Measurements from ENCODE around the gene HMX1.

The HMX1 gene

GRCh38 chr4:8854931-8855330, 16.7 kb downstream of the HMX1 start:
- DNase-seq = no peak

DNA sequence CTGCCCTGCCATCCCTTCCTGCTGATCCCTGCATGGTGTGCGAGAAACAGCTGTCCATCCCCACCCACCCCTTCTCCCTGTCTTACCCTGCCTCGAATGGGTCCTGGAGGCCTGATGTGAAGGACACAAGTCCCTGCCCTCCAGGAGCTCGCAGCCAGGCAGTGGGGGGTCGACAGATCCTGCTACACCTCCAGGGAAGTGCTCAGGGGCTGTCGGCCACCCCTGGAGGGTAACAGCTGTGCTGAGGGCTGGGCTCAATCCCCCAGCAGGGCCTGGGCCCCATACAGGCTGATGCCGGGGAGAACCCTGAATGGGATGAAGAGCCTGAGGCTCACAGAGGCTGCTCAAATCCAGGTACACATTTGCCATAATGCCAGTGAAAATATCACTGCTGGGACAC, 17.6 kb downstream of the HMX1 start:
- DNase-seq = no peak

GRCh38 chr4:8853249-8853648, 18.4 kb downstream of the HMX1 start:
- DNase-seq = no peak

DNA sequence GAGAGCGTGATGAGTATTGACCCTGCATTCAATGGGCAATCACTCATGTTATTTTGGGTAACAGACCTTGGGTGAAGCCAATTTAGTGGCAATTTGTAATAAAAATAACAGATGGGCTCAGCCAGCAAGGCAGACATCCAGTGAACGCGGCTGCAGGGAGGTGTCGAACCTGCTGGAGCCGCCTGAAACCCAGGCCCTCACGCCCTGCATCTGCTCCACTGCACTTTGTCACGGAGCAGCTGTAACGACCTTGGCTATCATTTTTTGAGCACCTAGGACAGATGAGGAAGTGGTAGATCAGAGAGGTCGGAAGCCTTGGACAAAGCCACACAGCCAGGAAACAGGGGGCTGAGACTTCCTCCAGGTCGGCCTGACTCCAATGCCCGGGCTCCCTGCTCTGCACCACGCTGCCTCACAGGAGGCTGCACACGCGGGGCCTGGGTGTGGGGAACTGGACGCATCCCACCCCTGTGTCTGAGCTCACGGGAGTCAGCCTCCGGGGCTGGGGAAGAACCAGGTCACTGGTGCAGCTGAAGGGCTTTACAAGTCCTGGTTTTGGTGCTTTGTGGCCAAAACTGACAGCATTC, 19.4 kb downstream of the HMX1 start:
- DNase-seq = no peak

DNA sequence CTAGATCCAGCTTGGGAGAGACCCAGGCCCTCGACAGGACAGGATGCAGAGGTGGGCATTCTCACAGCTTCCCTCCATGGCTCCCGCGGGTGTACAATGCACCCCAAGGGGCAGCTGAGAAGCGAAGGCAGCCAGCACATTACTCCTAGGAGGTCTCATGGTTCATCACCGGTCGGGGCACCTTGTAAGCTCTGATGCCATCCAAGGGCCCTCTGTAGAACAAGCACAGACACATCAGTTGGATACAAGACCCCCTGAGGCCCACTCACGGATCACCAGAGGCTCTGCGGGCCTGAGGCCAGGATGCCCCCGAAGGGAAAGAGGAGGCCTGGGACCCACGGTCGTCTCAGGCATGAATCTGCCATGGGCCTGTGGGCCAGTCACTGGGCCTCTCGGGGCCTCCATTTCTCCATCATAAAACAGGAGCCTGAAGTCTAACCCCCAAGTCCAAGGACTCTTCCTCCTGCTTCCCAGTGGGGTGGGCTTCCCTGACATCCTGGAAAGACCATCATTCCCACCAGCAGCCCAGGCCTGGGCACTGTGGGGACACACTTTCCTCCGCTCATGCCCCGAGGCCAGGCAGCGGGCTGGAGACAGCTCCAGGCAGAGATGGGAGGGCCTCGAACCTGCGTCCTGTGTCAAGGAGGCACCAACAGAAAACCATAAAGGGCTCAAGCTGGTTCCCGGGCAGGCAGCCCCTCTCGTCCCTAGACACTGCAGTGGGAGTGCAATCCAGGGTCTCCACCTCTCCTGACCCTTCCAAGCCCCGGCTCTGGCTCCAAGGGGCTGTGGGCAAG, 20.1 kb downstream of the HMX1 start:
- no peak for DNase-seq

DNA sequence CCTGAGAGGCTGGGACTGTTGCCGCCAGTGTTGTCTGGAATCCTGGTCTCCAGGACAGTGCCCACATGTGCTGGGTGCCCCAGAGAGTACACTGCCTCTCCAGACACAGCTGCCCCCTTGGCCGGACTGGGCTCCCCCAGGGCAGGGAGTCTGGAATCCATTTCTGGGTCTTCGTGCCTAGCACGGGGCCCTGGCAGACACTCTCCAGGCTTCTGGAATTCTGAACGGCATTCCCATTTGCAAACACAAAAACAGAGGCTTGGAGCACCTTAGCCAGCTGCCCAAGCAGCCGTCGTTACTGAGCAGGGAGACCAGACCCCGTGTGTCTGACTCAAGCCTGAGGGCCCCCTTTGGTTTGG, 20.8 kb downstream of the HMX1 start:
- no peak for DNase-seq

- no peak for DNase-seq
Observed at GRCh38 chr4:8850074-8850829, 21.4 kb downstream of the HMX1 start.

- no peak for DNase-seq
Observed at GRCh38 chr4:8849266-8850073, 22.2 kb downstream of the HMX1 start.

- no peak for DNase-seq
Observed at GRCh38 chr4:8848507-8849265, 23.0 kb downstream of the HMX1 start.

- no peak for DNase-seq
Observed at GRCh38 chr4:8847764-8848163, 23.9 kb downstream of the HMX1 start.

DNA sequence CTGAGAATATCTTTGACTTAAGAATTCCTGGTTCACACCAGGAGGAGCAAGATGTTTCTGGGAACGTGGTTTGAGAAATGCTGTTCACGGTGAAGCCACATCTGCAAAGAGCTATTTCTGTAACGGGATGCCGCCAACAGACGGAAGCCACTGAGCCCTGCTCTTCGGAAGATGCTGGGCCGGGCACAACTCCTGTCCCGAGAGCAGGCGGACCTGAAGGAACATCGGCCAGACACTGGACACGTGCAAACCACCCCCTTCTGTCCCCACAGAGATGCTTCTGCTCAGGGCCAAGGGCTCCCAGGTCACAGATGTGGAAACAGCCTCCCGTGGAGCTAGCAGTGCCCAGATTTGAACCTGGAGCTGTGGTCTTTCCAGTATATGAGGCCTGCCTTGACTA, 24.3 kb downstream of the HMX1 start:
- no peak for DNase-seq

DNA sequence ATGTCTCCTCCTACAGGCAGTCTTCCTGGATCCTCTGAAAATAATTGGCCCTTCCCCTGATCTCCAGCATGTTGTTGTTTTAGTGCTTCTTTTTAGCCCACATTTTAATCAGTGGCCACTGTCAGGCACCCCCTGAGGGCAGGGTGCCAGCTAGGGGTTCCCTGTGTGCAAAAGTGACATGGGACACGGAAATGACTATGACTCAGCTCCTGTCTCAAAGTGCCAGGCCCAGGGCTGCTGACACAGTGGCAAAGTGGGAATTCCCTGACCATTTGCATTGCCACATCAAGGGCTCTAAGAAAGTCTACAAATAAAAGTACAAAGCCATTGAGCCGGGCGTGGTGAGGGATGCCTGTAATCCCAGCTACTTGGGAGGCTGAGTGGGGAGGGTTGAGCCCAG, 24.8 kb downstream of the HMX1 start:
- DNase-seq = no peak

GRCh38 chr4:8846046-8846720, 25.5 kb downstream of the HMX1 start:
- no peak for DNase-seq

DNA sequence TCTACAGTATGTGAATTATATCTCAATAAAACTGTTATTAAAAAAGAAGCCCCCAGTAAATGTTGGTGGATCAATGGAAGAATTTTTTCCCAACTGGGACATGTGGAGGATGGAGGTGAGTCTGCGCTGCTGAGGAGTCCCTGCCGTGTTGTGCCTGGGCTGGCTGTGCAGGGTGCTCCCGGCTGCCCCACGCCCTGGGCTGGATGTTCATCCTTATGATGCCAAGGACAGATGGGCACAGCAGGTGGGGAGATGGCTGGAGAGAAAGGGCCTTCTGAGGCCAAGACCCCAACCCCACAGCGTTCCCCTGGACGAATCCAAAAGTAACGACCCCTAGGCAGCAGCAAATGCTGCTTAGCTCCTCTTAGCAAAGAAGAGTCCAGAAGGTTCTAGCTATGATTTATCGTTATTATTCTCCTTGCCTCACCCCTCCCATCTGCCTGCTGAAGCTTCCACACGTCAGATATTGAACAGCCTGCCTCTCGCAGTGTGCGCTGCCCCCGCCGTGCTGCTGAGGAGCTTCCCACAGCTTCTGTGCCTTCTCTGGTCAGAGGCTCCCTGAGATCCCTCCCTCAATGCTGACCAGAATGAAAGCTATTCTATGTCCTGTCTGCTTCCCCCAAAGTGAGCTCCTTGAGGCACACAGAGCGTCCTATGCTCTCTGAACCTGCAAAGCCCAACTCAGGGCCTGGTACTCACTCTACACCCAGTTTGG, 26.5 kb downstream of the HMX1 start:
- DNase-seq = no peak

DNA sequence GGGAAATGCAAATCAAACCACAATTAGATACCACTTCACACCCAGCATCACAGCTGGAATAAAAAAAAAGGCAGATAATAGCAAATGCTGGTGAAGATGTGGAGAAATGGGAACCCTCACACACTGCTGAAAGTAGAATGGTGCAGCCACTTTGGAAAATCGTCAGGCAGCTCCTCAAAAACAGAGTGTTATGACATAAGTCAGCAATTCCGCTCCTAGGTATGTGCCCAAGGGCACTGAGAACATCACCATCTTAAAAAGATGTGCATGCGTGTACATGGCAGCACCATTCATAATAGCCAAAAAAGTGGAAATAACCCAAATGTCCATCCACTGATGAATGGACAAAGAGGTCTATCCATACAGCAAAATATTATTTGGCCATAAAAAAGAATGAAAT, 28.0 kb downstream of the HMX1 start:
- DNase-seq = no peak

GRCh38 chr4:8842614-8843013, 29.0 kb downstream of the HMX1 start:
- DNase-seq = no peak

DNA sequence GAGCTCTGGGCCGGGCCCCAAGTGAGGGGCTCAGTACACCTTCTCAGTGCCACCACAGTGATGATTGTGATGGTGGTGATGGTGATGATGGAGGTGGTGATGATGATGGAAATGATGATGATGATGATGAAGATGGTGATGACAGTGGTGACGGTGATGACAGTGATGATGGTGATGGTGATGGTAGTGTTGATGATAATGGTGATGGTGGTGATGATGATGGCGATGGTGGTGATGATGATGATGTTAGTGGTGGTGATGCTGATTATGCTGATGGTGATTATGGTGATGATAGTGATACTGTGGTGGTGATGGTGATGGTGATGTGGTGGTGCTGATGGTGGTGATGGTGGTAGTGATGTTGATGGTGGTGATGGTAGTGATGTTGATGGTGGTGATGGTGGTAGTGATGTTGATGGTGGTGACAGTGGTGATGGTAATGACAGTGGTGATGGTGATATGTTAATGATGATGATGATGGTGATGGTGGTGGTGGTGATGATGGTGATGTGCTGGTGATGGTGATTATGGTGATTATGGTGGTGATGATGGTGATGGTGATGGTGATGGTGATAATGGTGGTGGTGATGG, 29.9 kb downstream of the HMX1 start:
- no peak for DNase-seq

DNA sequence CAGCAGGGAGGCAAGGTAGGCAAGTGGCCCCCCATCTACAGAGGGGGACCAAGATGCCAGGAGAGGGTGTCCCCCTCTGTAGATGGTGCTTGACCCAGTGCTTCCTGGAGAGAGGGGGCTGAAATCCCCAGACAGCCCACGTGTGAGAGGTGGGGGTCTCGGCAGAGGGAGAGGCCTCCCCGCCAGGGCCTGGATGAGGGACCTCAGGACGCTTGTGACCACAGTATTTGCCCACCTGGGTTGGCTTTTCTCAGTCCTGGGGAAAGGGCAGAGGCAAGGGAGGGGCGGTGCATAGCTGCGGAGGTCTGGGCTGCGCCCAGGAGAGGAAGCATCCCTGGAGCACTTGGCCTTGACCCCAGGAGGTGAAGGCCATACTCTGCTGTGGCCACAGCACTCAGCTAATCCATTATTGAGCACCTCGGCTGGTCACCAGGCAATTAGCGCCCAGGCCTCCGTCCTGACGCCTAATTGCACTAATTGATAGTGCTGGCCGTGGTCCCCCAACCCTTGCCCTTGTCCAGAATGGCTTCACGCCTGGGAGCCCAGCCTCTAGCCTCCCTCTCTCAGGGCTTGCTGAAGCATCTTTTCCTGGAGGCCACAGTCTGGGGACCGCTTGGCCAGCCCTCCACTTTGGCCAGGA, 30.7 kb downstream of the HMX1 start:
- DNase-seq = no peak

DNA sequence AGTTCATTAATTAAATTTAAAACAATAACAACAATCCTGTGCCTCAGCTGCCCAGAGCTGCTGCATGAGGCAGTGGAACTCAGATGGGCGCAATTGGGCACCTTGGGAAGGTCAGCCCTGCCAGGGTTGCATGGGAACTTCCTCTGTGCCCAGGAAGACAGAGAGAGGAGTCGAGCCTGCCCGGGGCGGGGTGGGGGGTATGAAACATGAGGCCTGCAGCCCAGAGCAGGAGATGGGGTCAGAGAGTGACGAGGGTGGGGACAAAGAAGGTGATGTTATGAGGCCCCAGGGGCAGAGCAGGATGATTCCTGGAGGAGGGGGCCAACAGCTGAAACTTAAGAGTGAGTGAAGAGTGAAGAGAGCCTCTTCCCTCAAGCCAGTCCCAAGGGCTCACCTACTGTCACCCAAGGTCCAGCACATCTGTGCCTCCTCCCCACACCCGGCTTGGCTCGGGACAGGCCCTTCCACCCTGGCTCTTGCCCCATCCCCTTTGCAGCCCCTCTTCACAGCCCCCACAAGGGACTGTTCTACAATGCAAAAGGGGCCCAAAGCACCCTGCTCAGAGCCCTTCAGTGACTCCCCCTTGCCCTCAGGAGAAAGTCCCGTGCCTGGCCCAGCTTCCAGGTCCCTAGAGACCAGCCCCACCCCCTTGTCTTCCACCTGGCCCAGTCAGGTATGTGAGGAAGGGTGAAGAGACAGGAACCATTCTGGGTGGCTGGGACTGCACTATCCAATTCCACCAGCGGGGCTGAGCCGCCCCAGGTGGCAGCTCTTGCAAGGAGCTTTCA, 31.4 kb downstream of the HMX1 start:
- DNase-seq = no peak
